ENCODE measurements around the gene ITPR1.

Gene ITPR1

GRCh38 chr3:4791358-4791757 is 298.2 kb downstream of the ITPR1 start:
- H3K4me1 Mint-ChIP-seq, result no peaks in the 10 kb centered on the region
- no peak overlapping the region for H3K27ac Mint-ChIP-seq
- DNase-seq (ENCODE audit: low spot score in 2 of 2), result no peak
- ATAC-seq (ENCODE audit: low read depth), result no peak
- H3K9me3 Mint-ChIP-seq, result no peaks in the 10 kb centered on the region
- no peaks in the 10 kb centered on the region for H3K27me3 Mint-ChIP-seq
- H3K4me3 Mint-ChIP-seq, result no peak overlapping the region
- peaks cover 55% of the 10 kb centered on the region for H3K36me3 Mint-ChIP-seq

GRCh38 chr3:4793311-4793710 is 300.2 kb downstream of the ITPR1 start:
- ATAC-seq (ENCODE audit: low read depth) (no peak), DNase-seq (ENCODE audit: low spot score in 2 of 2) (no peak)
- H3K4me3 Mint-ChIP-seq, result no peak overlapping the region
- no peak overlapping the region for H3K27ac Mint-ChIP-seq
- H3K36me3 Mint-ChIP-seq, result peaks cover 53% of the 10 kb centered on the region
- H3K4me1 Mint-ChIP-seq, result no peaks in the 10 kb centered on the region
- H3K27me3 Mint-ChIP-seq, result no peaks in the 10 kb centered on the region
- no peaks in the 10 kb centered on the region for H3K9me3 Mint-ChIP-seq

GRCh38 chr3:4794331-4794730 is 301.2 kb downstream of the ITPR1 start:
- H3K36me3 Mint-ChIP-seq, result peaks cover 49% of the 10 kb centered on the region
- ATAC-seq (ENCODE audit: low read depth), result no peak

GRCh38 chr3:4794798-4795197 is 301.6 kb downstream of the ITPR1 start:
- Mint-ChIP-seq H3K36me3 (peaks cover 51% of the 10 kb centered on the region), H3K4me3 (no peak overlapping the region), H3K4me1 (no peaks in the 10 kb centered on the region), H3K27ac (no peak overlapping the region), H3K9me3 (no peaks in the 10 kb centered on the region), H3K27me3 (no peaks in the 10 kb centered on the region)
- ATAC-seq (ENCODE audit: low read depth) (no peak), DNase-seq (ENCODE audit: low spot score in 2 of 2) (no peak)

More at GRCh38 chr3:4794331-4794730, 301.2 kb downstream of the ITPR1 start:
- Mint-ChIP-seq H3K27ac (no peak overlapping the region), H3K4me1 (no peaks in the 10 kb centered on the region), H3K4me3 (no peak overlapping the region), H3K27me3 (no peaks in the 10 kb centered on the region), H3K9me3 (no peaks in the 10 kb centered on the region)
- DNase-seq (ENCODE audit: low spot score in 2 of 2), result no peak

GRCh38 chr3:4795905-4796304 is 302.8 kb downstream of the ITPR1 start:
- H3K27ac Mint-ChIP-seq, result no peak overlapping the region
- no peaks in the 10 kb centered on the region for H3K9me3 Mint-ChIP-seq
- DNase-seq (ENCODE audit: low spot score in 2 of 2) (no peak), ATAC-seq (ENCODE audit: low read depth) (no peak)
- H3K27me3 Mint-ChIP-seq, result no peaks in the 10 kb centered on the region
- no peak overlapping the region for H3K4me3 Mint-ChIP-seq
- H3K4me1 Mint-ChIP-seq, result no peaks in the 10 kb centered on the region
- peaks cover 51% of the 10 kb centered on the region for H3K36me3 Mint-ChIP-seq

- Mint-ChIP-seq H3K36me3 (peaks cover 47% of the 10 kb centered on the region), H3K9me3 (no peaks in the 10 kb centered on the region), H3K4me1 (no peaks in the 10 kb centered on the region), H3K27me3 (no peaks in the 10 kb centered on the region), H3K27ac (no peak overlapping the region), H3K4me3 (no peak overlapping the region)
- DNase-seq (ENCODE audit: low spot score in 2 of 2) (no peak), ATAC-seq (ENCODE audit: low read depth) (no peak)
These were observed 304.1 kb downstream of the ITPR1 start for GRCh38 chr3:4797201-4797705.

- no peak overlapping the region for H3K4me3 Mint-ChIP-seq
- ATAC-seq (ENCODE audit: low read depth) (no peak), DNase-seq (ENCODE audit: low spot score in 2 of 2) (no peak)
- no peaks in the 10 kb centered on the region for H3K4me1 Mint-ChIP-seq
- no peaks in the 10 kb centered on the region for H3K9me3 Mint-ChIP-seq
- H3K36me3 Mint-ChIP-seq, result peaks cover 54% of the 10 kb centered on the region
- no peak overlapping the region for H3K27ac Mint-ChIP-seq
- no peaks in the 10 kb centered on the region for H3K27me3 Mint-ChIP-seq
These were observed 306.4 kb downstream of the ITPR1 start for GRCh38 chr3:4799266-4800256.

GRCh38 chr3:4800595-4800994 is 307.4 kb downstream of the ITPR1 start:
- H3K4me3 Mint-ChIP-seq, result no peak overlapping the region
- H3K4me1 Mint-ChIP-seq, result no peaks in the 10 kb centered on the region
- H3K27ac Mint-ChIP-seq, result peak overlapping the region; percentile 8
- no peaks in the 10 kb centered on the region for H3K27me3 Mint-ChIP-seq
- peaks cover 55% of the 10 kb centered on the region for H3K36me3 Mint-ChIP-seq
- no peaks in the 10 kb centered on the region for H3K9me3 Mint-ChIP-seq
- ATAC-seq (ENCODE audit: low read depth) (no peak), DNase-seq (ENCODE audit: low spot score in 2 of 2) (no peak)

- Mint-ChIP-seq H3K9me3 (no peaks in the 10 kb centered on the region), H3K27me3 (no peaks in the 10 kb centered on the region), H3K4me3 (no peak overlapping the region), H3K27ac (no peak overlapping the region), H3K4me1 (no peaks in the 10 kb centered on the region), H3K36me3 (peaks cover 62% of the 10 kb centered on the region)
- DNase-seq (ENCODE audit: low spot score in 2 of 2) (no peak), ATAC-seq (ENCODE audit: low read depth) (no peak)
These were observed 308.7 kb downstream of the ITPR1 start for GRCh38 chr3:4801892-4802291.

- Mint-ChIP-seq H3K36me3 (peaks cover 60% of the 10 kb centered on the region), H3K9me3 (no peaks in the 10 kb centered on the region), H3K4me1 (no peaks in the 10 kb centered on the region), H3K4me3 (no peak overlapping the region), H3K27ac (no peak overlapping the region), H3K27me3 (no peaks in the 10 kb centered on the region)
- ATAC-seq (ENCODE audit: low read depth), result no peak
- no peak for DNase-seq (ENCODE audit: low spot score in 2 of 2)
These were observed 309.8 kb downstream of the ITPR1 start for GRCh38 chr3:4802903-4803302.

- Mint-ChIP-seq H3K27ac (no peak overlapping the region), H3K36me3 (peaks cover 58% of the 10 kb centered on the region), H3K27me3 (no peaks in the 10 kb centered on the region), H3K4me3 (no peak overlapping the region), H3K9me3 (no peaks in the 10 kb centered on the region), H3K4me1 (no peaks in the 10 kb centered on the region)
- ATAC-seq (ENCODE audit: low read depth) (no peak), DNase-seq (ENCODE audit: low spot score in 2 of 2) (no peak)
These were observed 311.3 kb downstream of the ITPR1 start for GRCh38 chr3:4804161-4805058.

- Mint-ChIP-seq H3K36me3 (peaks cover 55% of the 10 kb centered on the region), H3K4me3 (no peak overlapping the region), H3K27ac (peak overlapping the region; percentile 6), H3K27me3 (no peaks in the 10 kb centered on the region), H3K9me3 (no peaks in the 10 kb centered on the region), H3K4me1 (no peaks in the 10 kb centered on the region)
- ATAC-seq (ENCODE audit: low read depth), result no peak
- DNase-seq (ENCODE audit: low spot score in 2 of 2), result no peak
These were observed 312.5 kb downstream of the ITPR1 start for GRCh38 chr3:4805662-4806061.

GRCh38 chr3:4806535-4807108 is 313.5 kb downstream of the ITPR1 start:
- Mint-ChIP-seq H3K27me3 (no peaks in the 10 kb centered on the region), H3K36me3 (peaks cover 55% of the 10 kb centered on the region), H3K27ac (no peak overlapping the region), H3K4me1 (no peaks in the 10 kb centered on the region), H3K4me3 (no peak overlapping the region), H3K9me3 (no peaks in the 10 kb centered on the region)
- DNase-seq (ENCODE audit: low spot score in 2 of 2), result no peak
- no peak for ATAC-seq (ENCODE audit: low read depth)

Measured in memory B cell (primary cell).